SK-N-MC (cell line): ENCODE data around the gene ATP5ME.

Experiments used
- DNase-seq: peaks from one replicate; pipeline ENCODE4 v3.0.0-alpha.2; 2011; ENCODE audit warnings: low read depth, low spot score
- H3K27ac ChIP-seq: fragments of 200-600 bp; sonication (generic); 2 replicates; pipeline ENCODE4 v1.5.1; 2016; ENCODE audit warnings: mixed run types
- H3K36me3 ChIP-seq: fragments of 200-600 bp; sonication (generic); 2 replicates; pipeline ENCODE4 v1.6.1; 2017; ENCODE audit warnings: antibody characterized with exemption, low read length, mixed read lengths; ENCODE audit not compliant: insufficient read depth
- H3K4me3 ChIP-seq: fragments of 200-600 bp; sonication (generic); 2 replicates; pipeline ENCODE4 v1.5.1; 2016
- H3K9ac ChIP-seq: fragments of 200-600 bp; sonication (generic); 2 replicates; pipeline ENCODE4 v1.8.0; 2017; ENCODE audit warnings: mixed run types, mixed read lengths; ENCODE audit not compliant: insufficient read length
- H3K9me3 ChIP-seq: fragments of 200-600 bp; sonication (generic); 2 replicates; pipeline ENCODE4 v1.6.1; 2017; ENCODE audit warnings: low read depth, mild to moderate bottlenecking, antibody characterized with exemption, low read length, moderate library complexity, mixed read lengths
- EZH2 ChIP-seq: fragments of 200-600 bp; sonication (generic); IDR thresholded peaks from one replicate; pipeline ENCODE4 v1.6.1; 2017; ENCODE audit warnings: antibody characterized with exemption
- FOXP2 ChIP-seq: optimal IDR thresholded peaks from 2 replicates; pipeline ENCODE3; 2011; ENCODE audit warnings: mild to moderate bottlenecking, moderate library complexity; ENCODE audit not compliant: insufficient read depth; ENCODE audit errors: extremely low read length, control extremely low read depth
- POLR2AphosphoS5 ChIP-seq: IDR thresholded peaks from 2 replicates; pipeline ENCODE4 v1.6.1; 2012; ENCODE audit warnings: mild to moderate bottlenecking, low read depth, low read length, borderline replicate concordance

ATP5ME gene

DNA sequence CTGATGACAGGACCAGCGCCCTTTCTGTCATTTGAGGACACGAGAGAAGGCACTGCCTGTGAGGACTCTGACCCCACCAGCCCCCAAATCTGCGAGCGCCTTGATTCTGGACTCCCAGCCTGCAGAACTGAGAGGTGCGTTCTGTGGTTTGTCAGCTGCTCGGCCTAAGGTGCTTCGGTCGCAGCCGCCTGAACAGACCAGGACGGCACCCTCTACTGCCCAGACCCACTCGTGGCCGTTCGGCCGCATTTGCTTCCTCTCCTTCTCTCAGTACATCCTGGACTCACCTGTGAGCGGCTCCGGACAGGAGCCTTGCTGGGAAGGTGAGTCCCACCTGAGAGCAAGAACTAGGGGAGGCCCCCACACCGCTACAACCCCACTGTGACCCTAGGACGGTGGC lies 40.0 kb upstream of the ATP5ME start:
- no peaks in the 10 kb centered on the region for H3K9me3 ChIP-seq
- H3K9ac ChIP-seq = no peak overlapping the region
- no peak overlapping the region for H3K4me3 ChIP-seq
- no peak for DNase-seq
- TF ChIP-seq POLR2AphosphoS5 (no peak), EZH2 (no peak), FOXP2 (no peak)
- H3K27ac ChIP-seq = no peak overlapping the region
- H3K36me3 ChIP-seq = peaks cover 36% of the 10 kb centered on the region

DNA sequence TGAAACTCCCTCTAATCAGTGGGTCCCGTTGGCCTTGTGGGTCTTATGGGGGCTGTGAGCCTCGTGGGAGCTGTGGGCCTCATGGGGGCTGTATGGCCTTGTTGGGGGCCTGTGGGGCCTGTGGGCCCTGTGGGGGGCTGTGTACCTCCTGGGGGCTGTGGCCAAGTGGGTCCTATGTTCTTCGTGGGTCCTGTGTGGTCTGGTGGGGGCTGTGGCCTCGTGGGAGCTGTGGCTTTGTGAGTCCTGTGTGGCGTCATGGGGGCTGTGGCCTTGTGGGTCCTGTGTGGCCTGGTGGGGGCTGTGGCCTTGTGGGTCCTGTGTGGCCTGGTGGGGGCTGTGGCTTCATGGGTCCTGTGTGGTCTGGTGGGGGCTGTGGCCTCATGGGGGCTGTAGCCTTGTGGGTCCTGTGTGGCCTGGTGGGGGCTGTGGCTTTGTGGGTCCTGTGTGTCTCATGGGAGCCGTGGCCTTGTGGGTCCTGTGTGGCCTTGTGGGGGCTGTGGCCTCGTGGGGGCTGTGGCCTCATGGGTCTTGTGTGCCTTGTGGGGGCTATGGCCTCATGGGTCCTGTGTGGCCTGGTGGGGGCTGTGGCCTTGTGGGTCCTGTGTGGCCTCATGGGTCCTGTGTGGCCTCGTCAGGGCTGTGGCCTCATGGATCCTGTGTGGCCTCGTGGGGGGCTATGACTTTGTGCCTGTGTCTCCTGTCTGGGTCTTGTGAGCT lies 39.0 kb upstream of the ATP5ME start:
- TF ChIP-seq FOXP2 (no peak), EZH2 (no peak), POLR2AphosphoS5 (no peak)
- H3K36me3 ChIP-seq = peaks cover 45% of the 10 kb centered on the region
- H3K27ac ChIP-seq = no peak overlapping the region

DNA sequence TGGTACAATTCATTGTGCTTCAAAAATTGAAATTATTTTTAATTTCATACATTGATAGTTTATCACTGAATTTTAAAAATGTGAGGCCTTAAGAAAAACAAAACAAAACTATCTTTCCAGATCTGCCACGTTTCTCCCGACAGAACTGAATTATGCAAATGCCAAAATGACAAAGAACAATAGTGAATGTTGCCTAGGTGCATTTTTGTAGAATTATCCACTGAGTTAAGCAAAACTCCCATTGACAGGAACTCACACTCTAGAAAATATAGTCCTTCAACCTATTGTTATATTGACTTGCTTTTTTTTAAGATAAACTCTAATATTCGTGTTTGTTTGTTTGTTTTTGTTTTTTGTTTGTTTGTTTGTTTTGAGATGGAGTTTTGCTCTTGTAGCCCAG lies 38.0 kb upstream of the ATP5ME start:
- Histone ChIP-seq H3K4me3 (no peak overlapping the region), H3K36me3 (peaks cover 45% of the 10 kb centered on the region)

More for the DNA sequence above, 39.0 kb upstream of the ATP5ME start:
- Histone ChIP-seq H3K9ac (no peak overlapping the region), H3K9me3 (no peaks in the 10 kb centered on the region), H3K4me3 (no peak overlapping the region)
- DNase-seq = no peak

DNA sequence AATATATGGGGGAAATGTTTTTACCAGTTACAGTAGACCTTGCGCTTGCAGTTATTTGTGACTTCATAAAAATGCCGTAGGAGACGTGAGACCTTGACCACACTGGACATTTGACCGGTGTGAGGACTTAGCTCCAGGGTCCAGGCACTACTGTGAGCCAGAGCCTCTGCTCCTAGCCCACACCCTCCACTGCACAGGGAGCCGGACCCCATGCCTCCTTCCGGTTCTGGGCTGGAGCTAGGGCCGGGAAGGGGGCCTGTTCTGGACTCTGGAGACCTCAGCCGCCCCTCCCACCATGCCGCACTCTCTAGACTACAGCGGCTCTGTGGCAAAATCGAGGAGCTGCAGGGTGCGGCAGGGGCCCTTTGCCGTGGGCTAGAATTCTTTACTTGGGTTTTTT lies 36.8 kb upstream of the ATP5ME start:
- Histone ChIP-seq H3K4me3 (no peak overlapping the region), H3K27ac (no peak overlapping the region), H3K9ac (no peak overlapping the region), H3K9me3 (no peaks in the 10 kb centered on the region), H3K36me3 (peaks cover 45% of the 10 kb centered on the region)
- no peak for DNase-seq
- TF ChIP-seq FOXP2 (no peak), POLR2AphosphoS5 (no peak), EZH2 (no peak)

More for the DNA sequence above, 38.0 kb upstream of the ATP5ME start:
- Histone ChIP-seq H3K9ac (no peak overlapping the region), H3K9me3 (no peaks in the 10 kb centered on the region), H3K27ac (no peak overlapping the region)
- no peak for TF ChIP-seq POLR2AphosphoS5
- TF ChIP-seq FOXP2 = no peak
- no peak for TF ChIP-seq EZH2
- DNase-seq = no peak

DNA sequence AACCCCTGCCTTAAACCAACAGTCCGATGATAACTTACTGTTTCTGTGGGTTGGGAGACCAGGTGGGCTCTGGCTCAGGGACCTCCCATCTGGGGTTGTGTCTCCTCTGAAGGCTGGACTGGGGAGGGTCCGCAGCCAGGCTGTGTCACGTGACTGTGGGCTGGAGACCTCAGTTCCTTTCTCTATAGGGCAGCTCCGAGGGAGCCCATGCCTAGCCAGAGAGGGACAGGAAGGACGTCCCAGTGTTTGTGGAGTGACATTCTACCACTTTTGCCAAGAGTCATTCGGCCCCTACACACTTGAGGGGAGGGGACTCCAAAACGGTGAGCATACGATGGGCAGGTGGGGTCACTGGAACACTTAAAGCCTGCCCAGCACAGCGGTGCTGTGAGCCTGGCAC lies 36.0 kb upstream of the ATP5ME start:
- H3K36me3 ChIP-seq = peaks cover 45% of the 10 kb centered on the region
- no peak overlapping the region for H3K4me3 ChIP-seq
- TF ChIP-seq FOXP2 (no peak), POLR2AphosphoS5 (no peak), EZH2 (no peak)
- no peak for DNase-seq
- H3K9me3 ChIP-seq = no peaks in the 10 kb centered on the region
- H3K9ac ChIP-seq = no peak overlapping the region
- 0 out of 2 replicates have a peak overlapping the region, but pooled peaks have one; percentile 60 for H3K27ac ChIP-seq

DNA sequence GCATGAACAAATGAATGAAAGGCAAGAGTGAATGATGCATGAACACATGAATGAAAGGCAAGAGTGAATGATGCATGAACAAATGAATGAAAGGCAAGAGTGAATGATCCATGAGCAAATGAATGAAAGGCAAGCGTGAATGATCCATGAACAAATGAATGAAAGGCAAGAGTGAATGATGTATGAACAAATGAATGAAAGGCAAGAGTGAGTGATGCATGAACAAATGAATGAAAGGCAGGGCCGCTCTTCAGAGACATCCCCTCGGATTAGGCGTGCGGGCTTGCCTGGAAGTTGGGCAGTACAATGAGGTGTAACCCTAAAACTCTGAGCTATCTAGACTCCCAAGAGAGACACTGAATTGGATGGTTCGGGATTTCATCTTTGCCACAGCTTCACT lies 35.3 kb upstream of the ATP5ME start:
- H3K27ac ChIP-seq = peak overlapping the region; percentile 60; the same call in 1 of the 2 replicates
- DNase-seq = no peak
- H3K9me3 ChIP-seq = no peaks in the 10 kb centered on the region
- peaks cover 42% of the 10 kb centered on the region for H3K36me3 ChIP-seq
- no peak overlapping the region for H3K4me3 ChIP-seq
- H3K9ac ChIP-seq = no peak overlapping the region
- TF ChIP-seq FOXP2 (no peak), EZH2 (no peak)

DNA sequence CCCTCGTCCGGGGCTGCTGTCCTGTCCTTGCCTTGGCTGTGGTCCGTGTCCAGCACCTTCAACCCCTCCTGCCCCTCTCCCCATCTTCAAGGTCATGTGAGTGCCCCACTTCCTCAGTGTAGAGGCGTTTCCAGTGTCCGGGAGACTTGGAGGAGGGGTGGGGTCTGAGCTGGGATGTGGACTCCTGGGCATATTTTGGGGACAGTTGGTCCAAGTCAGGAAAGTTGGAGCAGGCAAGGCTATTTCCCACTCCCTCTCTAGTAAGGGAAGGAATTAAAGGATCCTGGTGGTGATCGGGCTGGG lies 34.5 kb upstream of the ATP5ME start:
- TF ChIP-seq POLR2AphosphoS5 (no peak), FOXP2 (no peak), EZH2 (no peak)
- H3K27ac ChIP-seq = no peak overlapping the region
- no peak for DNase-seq
- peak overlapping the region; percentile 38; the same call in 1 of the 2 replicates for H3K4me3 ChIP-seq
- H3K9ac ChIP-seq = no peak overlapping the region
- peaks cover 34% of the 10 kb centered on the region for H3K36me3 ChIP-seq
- H3K9me3 ChIP-seq = no peaks in the 10 kb centered on the region

DNA sequence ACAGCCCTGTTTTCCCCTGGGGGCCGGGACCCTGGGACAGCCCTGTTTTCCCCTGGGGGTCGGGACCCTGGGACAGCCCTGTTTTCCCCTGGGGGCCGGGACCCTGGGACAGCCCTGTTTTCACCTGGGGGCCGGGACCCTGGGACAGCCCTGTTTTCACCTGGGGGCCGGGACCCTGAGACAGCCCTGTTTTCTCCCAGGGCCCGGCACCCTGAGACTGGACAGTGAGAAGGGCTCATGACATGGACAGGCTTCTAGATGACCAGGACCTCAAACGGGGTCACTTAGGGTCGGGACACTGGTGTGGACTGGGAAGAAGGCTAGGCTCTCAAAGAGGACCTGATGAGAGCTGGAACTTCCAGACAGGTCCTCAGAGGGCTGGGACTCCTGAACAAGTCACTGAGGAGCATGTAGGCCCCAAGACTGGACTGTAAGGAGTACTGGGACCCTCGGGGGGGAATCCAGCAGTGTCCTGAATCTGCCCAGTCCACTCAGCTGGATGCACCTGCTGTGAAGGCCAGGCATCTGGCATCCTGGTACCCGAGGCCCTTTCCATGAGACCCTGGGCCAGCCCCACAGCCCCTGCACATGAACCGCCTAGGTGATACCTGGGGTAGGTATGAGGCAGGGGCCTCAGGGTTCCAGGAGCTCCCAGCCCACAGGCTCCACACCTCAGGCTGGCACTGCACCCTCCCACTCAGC lies 34.0 kb upstream of the ATP5ME start:
- DNase-seq = no peak
- Histone ChIP-seq H3K9me3 (no peaks in the 10 kb centered on the region), H3K36me3 (peaks cover 32% of the 10 kb centered on the region), H3K27ac (no peak overlapping the region), H3K9ac (no peak overlapping the region), H3K4me3 (0 out of 2 replicates have a peak overlapping the region, but pooled peaks have one; percentile 38)
- TF ChIP-seq POLR2AphosphoS5 = no peak
- TF ChIP-seq EZH2 = no peak
- TF ChIP-seq FOXP2 = no peak
